Activated CD8-positive, alpha-beta memory T cell treated with anti-CD3 and anti-CD28 coated beads, Interleukin-2, amount 10 ng/mL, durations not matched to agents 7 days and 5 days (primary cell): ENCODE results near the gene TMC7. TPM values are rescaled to one million over a fixed set of nuclear protein-coding genes. Genes with fewer than 3 reads are reported as not detected.
"Not testable (repeated sequence)": the region's sequence is repeated elsewhere in the genome, so short reads cannot be mapped to it uniquely, and the experiment has no call there.

Experiments used
- ATAC-seq: fragments of 150-1000 bp; cut with Tn5 transposase; one replicate; pipeline ENCODE4 v1.10.0; 2021; ENCODE audit warnings: moderate library complexity
- CTCF ChIA-PET: fragments of 350-600 bp; sonication (Branson Sonifier 250); formaldehyde crosslinking; loops from one replicate; lab custom pipeline; 2021; ENCODE audit warnings: antibody characterized with exemption; lab: Charles Lee
- DNase-seq: peaks from one replicate; pipeline ENCODE4 v3.0.0-alpha.2; 2020
- H3K27ac Mint-ChIP-seq: one replicate; pipeline ENCODE4 v1.8.0; 2021; ENCODE audit warnings: mild to moderate bottlenecking, mixed read lengths
- H3K27me3 Mint-ChIP-seq: one replicate; pipeline ENCODE4 v1.8.0; 2021; ENCODE audit warnings: mixed read lengths
- H3K36me3 Mint-ChIP-seq: one replicate; pipeline ENCODE4 v1.8.0; 2021; ENCODE audit warnings: mild to moderate bottlenecking, mixed read lengths
- H3K4me1 Mint-ChIP-seq: one replicate; pipeline ENCODE4 v1.8.0; 2021; ENCODE audit warnings: mixed read lengths
- H3K4me3 Mint-ChIP-seq: one replicate; pipeline ENCODE4 v1.8.0; 2021; ENCODE audit warnings: mild to moderate bottlenecking, moderate library complexity, mixed read lengths
- H3K9me3 Mint-ChIP-seq: one replicate; pipeline ENCODE4 v1.8.0; 2022; ENCODE audit warnings: low read depth, mixed read lengths
- total RNA-seq, 2 experiments: library from RNA; stranded (reverse); gene quantifications; one replicate each; pipeline ENCODE4 v1.2.3, GENCODE V29; 2021

TMC7 gene
- total RNA-seq, 2 experiments from 2014 or later: not detected

DNA sequence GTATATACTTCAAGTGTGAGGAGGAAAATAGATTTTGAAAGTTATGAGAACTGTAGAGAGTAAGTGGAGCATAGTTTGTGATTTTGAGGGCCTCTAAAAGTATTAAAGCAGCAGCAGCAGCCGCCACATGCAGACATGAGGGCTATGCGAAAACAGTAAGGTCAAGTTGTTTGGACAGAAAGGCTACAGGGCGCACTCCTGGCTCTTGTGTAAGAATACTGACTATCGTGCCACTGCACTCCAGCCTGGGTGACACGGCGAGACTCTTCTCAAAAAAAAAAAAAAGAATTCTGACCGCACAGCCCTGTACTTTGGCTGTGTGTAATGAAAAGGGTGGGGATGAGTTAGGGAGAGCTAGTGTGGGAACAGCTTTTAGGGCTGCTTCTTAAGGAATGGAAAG, 10.4 kb downstream of the TMC7 start:
- DNase-seq, H3K4me3 Mint-ChIP-seq, H3K9me3 Mint-ChIP-seq, H3K4me1 Mint-ChIP-seq, ATAC-seq, H3K36me3 Mint-ChIP-seq, H3K27ac Mint-ChIP-seq, CTCF ChIA-PET: not testable (repeated sequence)
- H3K27me3 Mint-ChIP-seq: peaks cover 12% of the 10 kb centered on the region

DNA sequence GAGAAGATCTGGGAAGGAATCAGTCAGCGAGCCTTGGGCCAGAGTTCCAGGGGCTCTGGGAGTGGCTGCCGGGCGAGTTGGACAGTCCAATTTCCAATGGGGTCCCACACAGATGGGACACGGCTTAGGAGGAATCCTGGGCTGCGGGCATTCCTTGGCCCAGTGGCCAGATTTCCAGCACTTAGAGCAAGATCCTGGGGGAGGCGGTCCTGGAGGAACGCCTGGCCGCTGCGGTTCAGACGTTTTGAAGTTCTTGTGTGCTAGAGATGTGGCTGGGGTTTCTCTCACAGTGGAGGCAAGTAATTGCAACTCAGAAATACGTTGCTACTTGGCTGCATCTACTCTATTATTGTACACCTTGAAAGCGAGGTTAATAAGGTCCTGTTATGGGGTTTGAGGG, 11.7 kb downstream of the TMC7 start:
- H3K9me3 Mint-ChIP-seq, DNase-seq, H3K4me3 Mint-ChIP-seq, ATAC-seq, H3K36me3 Mint-ChIP-seq, H3K27ac Mint-ChIP-seq, CTCF ChIA-PET, H3K4me1 Mint-ChIP-seq: not testable (repeated sequence)
- peaks cover 12% of the 10 kb centered on the region for H3K27me3 Mint-ChIP-seq

DNA sequence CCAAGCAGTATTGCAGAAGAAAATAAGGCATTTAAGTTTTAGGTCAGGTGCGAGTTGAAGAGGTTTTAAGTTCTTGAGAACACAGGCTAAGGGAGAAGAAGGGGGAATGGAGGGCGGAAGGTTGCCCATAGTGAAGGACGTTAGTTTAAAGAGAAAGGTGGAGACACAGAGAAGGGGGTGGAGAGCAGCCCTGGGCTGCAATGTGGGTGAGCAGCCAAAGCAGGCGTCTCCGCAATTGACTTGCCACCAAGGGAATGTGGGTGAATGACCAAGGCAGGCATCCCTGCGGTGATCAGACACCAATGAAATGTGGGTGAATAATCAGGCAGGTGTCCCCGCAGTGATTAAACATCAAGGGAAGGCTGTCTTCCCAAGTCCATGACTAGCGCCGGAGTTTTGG, 12.8 kb downstream of the TMC7 start:
- H3K36me3 Mint-ChIP-seq, CTCF ChIA-PET, H3K4me3 Mint-ChIP-seq, H3K9me3 Mint-ChIP-seq, DNase-seq, ATAC-seq, H3K4me1 Mint-ChIP-seq, H3K27ac Mint-ChIP-seq: not testable (repeated sequence)
- peaks cover 12% of the 10 kb centered on the region for H3K27me3 Mint-ChIP-seq

DNA sequence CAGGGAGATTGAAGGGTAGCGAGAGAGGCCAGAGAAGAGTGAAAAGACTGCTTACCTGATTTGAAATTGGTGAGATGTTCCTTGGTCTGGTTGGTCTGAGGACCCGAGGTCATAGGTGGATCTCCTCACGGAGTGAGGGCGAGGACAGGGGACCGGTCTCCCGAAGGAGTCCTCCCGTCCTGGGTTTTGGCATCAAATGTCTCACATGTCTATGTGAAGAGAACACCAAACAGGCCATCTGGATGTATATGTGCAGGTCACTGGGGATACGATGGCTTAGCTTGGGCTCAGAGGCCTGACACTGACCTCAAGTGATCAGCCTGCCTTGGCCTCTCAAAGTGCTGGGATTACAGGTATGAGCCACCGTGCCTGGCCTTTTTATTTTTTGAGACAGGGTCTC, 13.3 kb downstream of the TMC7 start:
- CTCF ChIA-PET, H3K36me3 Mint-ChIP-seq, H3K4me3 Mint-ChIP-seq, H3K9me3 Mint-ChIP-seq, H3K27ac Mint-ChIP-seq, ATAC-seq, DNase-seq, H3K4me1 Mint-ChIP-seq: not testable (repeated sequence)
- H3K27me3 Mint-ChIP-seq: peaks cover 12% of the 10 kb centered on the region

DNA sequence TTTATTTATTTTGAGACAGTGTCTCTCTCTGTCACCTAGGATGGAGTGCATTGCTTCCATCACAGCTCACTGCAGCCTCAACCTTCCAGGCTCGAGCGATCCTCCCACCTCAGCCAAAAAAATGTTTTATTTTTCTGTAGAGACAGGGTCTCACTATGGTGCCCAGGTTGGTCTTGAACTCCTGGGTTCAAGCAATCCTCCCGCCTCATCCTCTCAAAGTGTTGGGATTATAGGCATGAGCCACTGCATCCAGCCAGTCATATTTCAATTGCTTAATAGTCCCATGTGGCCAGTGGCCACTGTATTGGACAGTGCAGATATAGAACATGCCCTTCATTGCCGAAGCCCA, 15.3 kb downstream of the TMC7 start:
- CTCF ChIA-PET: no interaction called here
- H3K9me3 Mint-ChIP-seq: peaks cover 2% of the 10 kb centered on the region

DNA sequence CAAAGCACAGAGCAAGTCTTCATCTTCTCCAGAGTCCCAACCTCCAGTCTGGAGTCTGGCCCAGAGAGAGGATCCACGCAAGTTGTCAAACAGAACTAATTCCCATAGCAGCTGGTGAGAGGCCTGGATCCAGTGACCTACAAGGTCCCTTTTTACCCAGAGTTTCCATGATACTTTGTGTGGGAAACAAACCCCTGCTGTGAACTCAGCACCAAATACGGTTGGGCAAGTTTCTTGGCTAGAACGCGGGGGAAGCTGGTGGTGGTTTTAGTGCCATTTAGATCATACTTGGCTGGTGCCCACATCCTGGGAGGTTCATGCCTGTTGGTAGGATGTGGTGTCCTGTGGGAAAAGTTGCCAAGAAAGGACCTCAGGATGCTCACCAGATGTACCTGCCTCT, 18.1 kb downstream of the TMC7 start:
- no peaks in the 10 kb centered on the region for H3K9me3 Mint-ChIP-seq
- no peak for DNase-seq
- no peaks in the 10 kb centered on the region for H3K27me3 Mint-ChIP-seq
- no peaks in the 10 kb centered on the region for H3K36me3 Mint-ChIP-seq
- no peaks in the 10 kb centered on the region for H3K4me1 Mint-ChIP-seq
- no peak for ATAC-seq
- no peak overlapping the region for H3K4me3 Mint-ChIP-seq
- CTCF ChIA-PET: no interaction called here
- H3K27ac Mint-ChIP-seq: no peak overlapping the region

More for the DNA sequence above, 15.3 kb downstream of the TMC7 start:
- H3K36me3 Mint-ChIP-seq: no peaks in the 10 kb centered on the region
- H3K27ac Mint-ChIP-seq: no peak overlapping the region
- ATAC-seq: no peak
- H3K4me1 Mint-ChIP-seq: no peaks in the 10 kb centered on the region
- H3K27me3 Mint-ChIP-seq: peaks cover 12% of the 10 kb centered on the region
- no peak for DNase-seq
- no peak overlapping the region for H3K4me3 Mint-ChIP-seq

DNA sequence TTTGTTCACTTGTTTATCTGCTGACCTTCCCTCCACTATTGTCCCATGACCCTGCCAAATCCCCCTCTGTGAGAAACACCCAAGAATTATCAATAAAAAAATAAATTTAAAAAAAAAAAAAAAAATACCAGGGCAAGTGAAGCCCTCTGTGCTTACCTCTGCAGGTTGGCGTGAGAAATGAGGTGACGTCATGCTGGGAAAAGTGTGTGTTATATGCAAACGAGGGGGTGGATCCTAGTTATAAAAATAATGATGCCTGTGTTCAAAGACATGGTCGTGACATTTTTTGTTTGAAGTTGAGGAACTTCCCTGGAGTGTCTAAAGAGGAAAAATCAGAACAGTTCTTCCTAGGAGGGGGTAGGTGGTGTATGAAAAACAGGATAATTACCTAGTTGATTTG, 20.2 kb downstream of the TMC7 start:
- H3K27me3 Mint-ChIP-seq: no peaks in the 10 kb centered on the region
- ATAC-seq (no peak), DNase-seq (no peak)
- no peak overlapping the region for H3K27ac Mint-ChIP-seq
- H3K36me3 Mint-ChIP-seq: no peaks in the 10 kb centered on the region
- no peaks in the 10 kb centered on the region for H3K9me3 Mint-ChIP-seq
- no peak overlapping the region for H3K4me3 Mint-ChIP-seq
- H3K4me1 Mint-ChIP-seq: no peaks in the 10 kb centered on the region
- CTCF ChIA-PET: no interaction called here

DNA sequence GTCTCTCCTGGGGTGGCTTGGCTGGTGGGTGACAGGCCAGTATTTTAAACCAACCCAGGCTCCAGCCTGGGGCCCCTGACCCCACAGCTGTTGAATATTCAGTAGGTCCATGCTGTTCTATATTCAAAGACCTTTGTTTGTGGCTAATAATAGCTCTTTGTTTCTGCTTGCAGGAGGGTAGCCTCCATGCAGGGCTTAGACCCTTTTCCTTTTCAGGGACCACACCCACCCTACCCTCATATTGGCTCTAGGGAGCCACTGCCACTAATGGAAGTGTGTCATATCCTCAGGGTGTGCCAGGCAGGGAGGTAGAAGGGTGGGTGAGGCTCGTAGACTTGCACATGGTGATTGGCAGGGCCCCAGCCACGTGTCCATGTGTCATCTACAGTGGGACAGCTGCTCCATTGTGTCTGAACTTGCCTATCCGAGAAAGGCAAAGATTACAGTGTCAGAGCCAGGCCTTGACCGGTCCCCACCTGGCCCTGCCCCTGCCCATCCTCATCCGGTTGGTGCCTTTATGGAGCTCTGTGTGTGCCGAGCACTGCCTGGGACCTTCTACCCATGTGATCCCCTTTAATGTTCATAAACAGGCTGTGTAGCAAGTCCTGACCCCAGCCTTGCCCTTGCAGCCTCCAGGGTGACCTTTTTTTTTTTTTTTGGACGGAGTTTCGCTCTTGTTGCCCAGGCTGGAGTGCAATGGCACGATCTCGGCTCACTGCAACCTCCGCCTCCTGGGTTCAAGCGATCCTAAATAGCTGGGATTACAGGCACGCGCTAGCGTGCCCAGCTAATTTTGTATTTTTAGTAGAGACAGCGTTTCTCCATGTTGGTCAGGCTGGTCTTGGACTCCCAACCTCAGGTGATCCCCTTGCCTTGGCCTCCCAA, 22.1 kb downstream of the TMC7 start:
- no peak overlapping the region for H3K4me3 Mint-ChIP-seq
- DNase-seq: no peak

DNA sequence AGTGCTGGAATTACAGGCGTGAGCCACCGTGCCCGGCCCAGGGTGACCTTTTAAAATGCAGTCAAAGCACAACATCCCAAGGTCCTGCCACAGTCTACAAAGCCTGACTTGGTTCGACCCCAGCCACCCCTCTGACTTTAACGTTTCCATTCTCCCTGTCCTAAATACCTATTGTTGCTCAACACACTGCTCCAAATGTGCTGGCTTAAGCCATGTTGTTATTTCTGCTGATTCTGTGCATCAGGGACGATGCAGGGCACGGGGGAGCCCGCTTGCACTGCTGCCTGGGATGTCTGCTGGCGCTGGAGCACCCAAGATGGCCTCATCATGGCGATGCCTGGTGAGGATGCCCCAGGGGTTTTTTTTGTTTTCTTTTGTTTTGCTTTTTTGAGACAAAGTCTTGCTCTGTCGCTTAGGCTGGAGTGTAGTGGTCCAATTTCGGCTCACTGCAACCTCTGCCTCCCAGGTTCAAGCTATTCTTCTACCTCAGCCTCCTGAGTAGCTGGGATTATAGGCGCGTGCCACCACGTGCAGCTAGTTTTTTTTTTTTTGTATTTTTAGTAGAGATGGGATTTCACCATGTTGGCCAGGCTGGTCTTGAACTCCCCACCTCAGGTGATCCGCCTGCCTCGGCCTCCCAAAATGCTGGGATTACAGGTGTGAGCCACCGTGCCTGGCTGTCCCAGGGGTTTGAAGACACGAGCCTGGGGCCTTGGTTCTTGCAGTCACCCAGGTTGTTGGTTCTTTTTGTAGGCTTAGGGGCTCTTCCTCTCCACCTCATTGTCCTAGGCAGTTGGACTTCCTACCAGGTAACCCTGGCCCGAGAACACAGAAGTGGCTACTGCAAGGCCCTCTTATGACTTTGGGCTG, 22.9 kb downstream of the TMC7 start:
- H3K27me3 Mint-ChIP-seq: no peaks in the 10 kb centered on the region
- no peak for DNase-seq
- no peaks in the 10 kb centered on the region for H3K4me1 Mint-ChIP-seq
- CTCF ChIA-PET: no interaction called here
- no peak overlapping the region for H3K4me3 Mint-ChIP-seq
- no peak for ATAC-seq
- no peaks in the 10 kb centered on the region for H3K36me3 Mint-ChIP-seq
- H3K27ac Mint-ChIP-seq: no peak overlapping the region
- H3K9me3 Mint-ChIP-seq: peaks cover 2% of the 10 kb centered on the region

More for the DNA sequence above, 22.1 kb downstream of the TMC7 start:
- Mint-ChIP-seq H3K27ac (no peak overlapping the region), H3K27me3 (no peaks in the 10 kb centered on the region), H3K4me1 (no peaks in the 10 kb centered on the region), H3K9me3 (peaks cover under 1% of the 10 kb centered on the region), H3K36me3 (no peaks in the 10 kb centered on the region)
- no peak for ATAC-seq
- CTCF ChIA-PET: no interaction called here

DNA sequence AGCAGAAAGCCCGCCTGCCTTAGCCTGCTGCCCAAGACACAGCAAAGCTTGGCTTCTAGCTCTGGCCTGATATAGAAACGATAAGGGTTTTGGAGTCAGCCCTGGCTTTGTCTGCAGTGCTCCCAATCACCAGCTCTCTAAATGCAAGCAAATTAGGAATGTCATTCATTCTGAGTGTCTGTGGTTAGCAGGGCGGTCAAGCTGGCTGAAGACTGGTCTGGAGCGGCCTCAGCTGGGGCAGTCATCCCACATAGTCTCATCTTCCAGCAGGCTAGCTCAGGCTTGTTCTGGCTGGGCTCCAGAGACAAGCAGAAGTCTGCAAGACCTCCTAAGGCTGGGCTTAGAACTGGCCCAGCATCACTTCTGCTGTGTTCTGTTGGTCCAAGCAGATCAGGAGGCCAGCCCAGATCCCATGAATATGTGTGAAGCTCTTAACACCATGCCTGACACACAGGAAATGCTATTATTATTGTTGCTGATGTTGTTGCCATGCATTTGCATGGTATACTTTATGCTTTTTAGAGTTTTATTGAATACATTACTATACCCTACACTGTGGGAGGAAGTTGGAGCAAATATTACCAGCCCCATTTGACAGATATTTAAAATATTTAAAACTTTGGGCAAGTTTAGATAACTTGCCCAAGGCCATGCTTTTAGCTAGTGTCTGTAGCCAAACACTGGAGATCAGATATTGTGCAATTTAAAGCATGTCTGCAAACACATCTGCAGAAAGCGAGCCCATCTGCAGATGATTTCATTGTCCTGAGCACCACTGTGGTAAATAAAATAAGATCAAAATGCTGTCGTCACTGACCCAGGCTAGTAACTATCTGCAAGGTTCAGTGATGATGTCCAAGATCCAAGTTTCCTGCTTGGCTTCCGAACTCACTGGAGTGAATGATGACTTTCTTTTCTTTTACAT, 24.8 kb downstream of the TMC7 start:
- no peak overlapping the region for H3K27ac Mint-ChIP-seq
- no peak overlapping the region for H3K4me3 Mint-ChIP-seq
- H3K4me1 Mint-ChIP-seq: no peaks in the 10 kb centered on the region
- no peaks in the 10 kb centered on the region for H3K36me3 Mint-ChIP-seq
- ATAC-seq (no peak), DNase-seq (no peak)
- no peaks in the 10 kb centered on the region for H3K27me3 Mint-ChIP-seq
- CTCF ChIA-PET: interaction anchor here (1.2 kb wide), 1 partner anchor 17 kb away, joined by 3 read pairs; no protein-coding TSS in a partner anchor
- peaks cover 2% of the 10 kb centered on the region for H3K9me3 Mint-ChIP-seq

DNA sequence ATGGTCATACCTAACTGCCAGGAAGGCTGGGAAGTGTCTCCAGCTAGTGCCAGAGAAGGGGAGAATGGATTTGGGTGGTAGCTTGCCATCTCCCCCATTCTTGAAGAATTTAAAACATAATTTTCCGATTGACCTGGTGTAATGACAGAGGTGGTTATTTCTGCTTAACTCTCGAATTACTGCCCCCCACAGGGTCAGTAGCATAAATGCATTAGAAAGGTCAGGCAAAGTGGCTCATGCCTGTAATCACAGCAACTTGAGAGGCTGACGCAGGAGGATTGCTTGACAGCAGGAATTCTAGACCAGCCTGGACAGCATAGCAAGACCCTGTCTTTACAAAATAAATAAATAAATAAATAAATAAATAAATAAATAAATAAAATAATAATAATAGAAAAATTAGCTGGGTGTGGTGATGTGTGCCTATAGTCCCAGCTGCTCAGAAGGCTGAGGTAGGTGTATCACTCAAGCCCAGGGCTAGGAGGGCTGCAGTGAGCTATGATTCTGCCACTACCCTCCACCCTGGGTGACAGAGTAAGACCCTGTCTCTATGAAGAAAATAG, 27.5 kb downstream of the TMC7 start:
- ATAC-seq: no peak
- Mint-ChIP-seq H3K36me3 (no peaks in the 10 kb centered on the region), H3K9me3 (peaks cover 2% of the 10 kb centered on the region), H3K27me3 (no peaks in the 10 kb centered on the region), H3K27ac (no peak overlapping the region), H3K4me3 (no peak overlapping the region), H3K4me1 (no peaks in the 10 kb centered on the region)
- DNase-seq: no peak
- CTCF ChIA-PET: no interaction called here

DNA sequence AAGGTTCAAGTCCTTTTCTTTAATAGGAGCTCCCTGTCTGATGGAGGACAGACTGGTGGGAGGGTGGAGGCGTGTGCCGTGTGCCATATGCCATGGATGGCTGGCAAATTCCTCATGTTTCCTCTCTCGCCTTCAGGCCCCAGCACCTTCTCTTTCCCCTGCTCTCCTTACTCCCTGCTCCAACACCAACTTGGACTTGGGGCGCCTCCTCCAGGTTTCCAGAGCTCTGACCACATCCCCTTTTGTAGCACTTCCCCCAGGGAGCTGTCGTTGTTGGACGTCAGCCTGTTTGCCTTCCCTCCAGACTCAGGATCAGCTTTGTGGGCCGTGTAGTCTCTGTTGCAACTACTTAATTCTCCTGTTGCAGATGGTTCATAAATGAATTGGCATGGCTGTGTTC, 30.7 kb downstream of the TMC7 start:
- Mint-ChIP-seq H3K4me3 (no peak overlapping the region), H3K27me3 (no peaks in the 10 kb centered on the region), H3K27ac (no peak overlapping the region), H3K9me3 (peaks cover 2% of the 10 kb centered on the region), H3K36me3 (no peaks in the 10 kb centered on the region), H3K4me1 (no peaks in the 10 kb centered on the region)
- CTCF ChIA-PET: no interaction called here
- ATAC-seq: no peak
- DNase-seq: no peak

DNA sequence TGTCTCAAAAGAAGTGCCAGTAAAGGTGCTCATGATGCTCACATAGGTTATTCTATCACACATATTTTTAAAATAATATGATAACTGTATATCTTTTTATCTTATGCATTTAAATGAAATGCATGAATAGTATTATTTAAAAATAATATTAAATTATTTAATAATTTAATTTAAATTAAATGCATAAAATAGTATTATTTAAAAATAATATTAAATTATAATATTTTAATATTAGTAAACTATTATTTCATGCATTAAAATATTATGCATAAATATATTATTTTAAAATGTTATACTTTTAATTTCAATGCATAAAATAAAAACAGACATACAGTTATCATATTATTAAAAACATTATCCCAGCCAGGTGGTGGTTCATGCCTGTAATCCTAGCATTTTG, 33.4 kb downstream of the TMC7 start:
- H3K27me3 Mint-ChIP-seq: peaks cover 5% of the 10 kb centered on the region
- no peak overlapping the region for H3K4me3 Mint-ChIP-seq

More for the DNA sequence above, 33.4 kb downstream of the TMC7 start:
- Mint-ChIP-seq H3K4me1 (no peaks in the 10 kb centered on the region), H3K9me3 (no peaks in the 10 kb centered on the region), H3K27ac (no peak overlapping the region), H3K36me3 (no peaks in the 10 kb centered on the region)
- DNase-seq (no peak), ATAC-seq (no peak)
- CTCF ChIA-PET: no interaction called here
